ENCODE results near the gene VMO1.

DNA sequence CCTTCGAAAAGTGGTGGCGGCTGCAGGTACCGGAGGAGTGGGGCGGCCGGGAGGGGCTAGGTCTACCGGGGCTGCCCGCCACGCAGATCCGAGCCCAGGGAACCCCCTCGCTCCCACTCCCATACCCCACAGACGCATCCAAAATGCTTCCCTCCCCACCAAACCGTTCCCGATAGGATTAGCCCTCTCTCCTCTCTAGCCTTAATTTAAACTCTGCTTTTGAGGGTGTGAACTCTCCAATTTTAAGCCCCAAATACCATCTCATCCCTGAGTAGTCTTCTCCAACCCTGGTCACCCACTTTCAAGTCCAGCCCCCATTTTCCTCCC lies 46.2 kb downstream of the VMO1 start:
- no peak for TF ChIP-seq EZH2 (IDR thresholded peaks at IDR 0.05; ENCODE audit: borderline replicate concordance, low read length)
- TF ChIP-seq, protein P1, sequence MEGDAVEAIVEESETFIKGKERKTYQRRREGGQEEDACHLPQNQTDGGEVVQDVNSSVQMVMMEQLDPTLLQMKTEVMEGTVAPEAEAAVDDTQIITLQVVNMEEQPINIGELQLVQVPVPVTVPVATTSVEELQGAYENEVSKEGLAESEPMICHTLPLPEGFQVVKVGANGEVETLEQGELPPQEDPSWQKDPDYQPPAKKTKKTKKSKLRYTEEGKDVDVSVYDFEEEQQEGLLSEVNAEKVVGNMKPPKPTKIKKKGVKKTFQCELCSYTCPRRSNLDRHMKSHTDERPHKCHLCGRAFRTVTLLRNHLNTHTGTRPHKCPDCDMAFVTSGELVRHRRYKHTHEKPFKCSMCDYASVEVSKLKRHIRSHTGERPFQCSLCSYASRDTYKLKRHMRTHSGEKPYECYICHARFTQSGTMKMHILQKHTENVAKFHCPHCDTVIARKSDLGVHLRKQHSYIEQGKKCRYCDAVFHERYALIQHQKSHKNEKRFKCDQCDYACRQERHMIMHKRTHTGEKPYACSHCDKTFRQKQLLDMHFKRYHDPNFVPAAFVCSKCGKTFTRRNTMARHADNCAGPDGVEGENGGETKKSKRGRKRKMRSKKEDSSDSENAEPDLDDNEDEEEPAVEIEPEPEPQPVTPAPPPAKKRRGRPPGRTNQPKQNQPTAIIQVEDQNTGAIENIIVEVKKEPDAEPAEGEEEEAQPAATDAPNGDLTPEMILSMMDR (IDR thresholded peaks at IDR 0.05; ENCODE audit: low read length) = no peak

All from OCI-LY1 (cell line).